Duodenal mucosa (tissue), 2 donors: Measurements from ENCODE around the gene MTX1.
A peak's percentile ranks its signal among the peaks of the same experiment; 100 is the strongest.

Source experiments
- H3K27ac ChIP-seq: one replicate; pipeline ENCODE4 v1.7.0; 2013; ENCODE audit warnings: low read depth, low read length
- H3K27me3 ChIP-seq, 2 donors: one replicate each; pipeline ENCODE4 v1.7.0; 2013; ENCODE audit warnings: low read length in 2 of 2, control low read depth in 1 of 2; ENCODE audit not compliant: insufficient read depth in 2 of 2, control insufficient read depth in 1 of 2
- H3K36me3 ChIP-seq, 2 donors: one replicate each; pipeline ENCODE4 v1.7.0; 2013; ENCODE audit warnings: low read length in 2 of 2, control low read depth in 1 of 2; ENCODE audit not compliant: insufficient read depth in 2 of 2, control insufficient read depth in 1 of 2
- H3K4me1 ChIP-seq, 2 donors: one replicate each; pipeline ENCODE4 v1.7.0; 2013; ENCODE audit warnings: low read length in 2 of 2, control low read depth in 1 of 2; ENCODE audit not compliant: insufficient read depth in 2 of 2, control insufficient read depth in 1 of 2
- H3K4me3 ChIP-seq, 2 donors: one replicate each; pipeline ENCODE4 v1.7.0; 2013; ENCODE audit warnings: low read length in 2 of 2, low read depth in 1 of 2
- H3K9ac ChIP-seq, 2 donors: one replicate each; pipeline ENCODE4 v1.7.0; 2013; ENCODE audit warnings: low read length in 2 of 2, low read depth in 1 of 2
- H3K9me3 ChIP-seq, 2 donors: one replicate each; pipeline ENCODE4 v1.7.0; 2013; ENCODE audit warnings: low read length in 2 of 2, control low read depth in 1 of 2; ENCODE audit not compliant: control insufficient read depth in 1 of 2

MTX1 gene

GRCh38 chr1:155197901-155198546, 10.5 kb upstream of the MTX1 start:
- Histone ChIP-seq H3K36me3 (peaks cover 0 to 13% of the 10 kb centered on the region in 2 donors), H3K27me3 (no peaks in the 10 kb centered on the region), H3K4me1 (peaks cover 14 to 19% of the 10 kb centered on the region in 2 donors), H3K27ac (no peak overlapping the region), H3K9ac (no peak overlapping the region), H3K4me3 (no peak overlapping the region), H3K9me3 (no peaks in the 10 kb centered on the region)

GRCh38 chr1:155198547-155198906, 10.0 kb upstream of the MTX1 start:
- Histone ChIP-seq H3K27me3 (no peaks in the 10 kb centered on the region), H3K4me1 (peaks cover 9 to 19% of the 10 kb centered on the region in 2 donors), H3K4me3 (no peak overlapping the region), H3K9me3 (no peaks in the 10 kb centered on the region), H3K27ac (no peak overlapping the region), H3K36me3 (peaks cover 0 to 13% of the 10 kb centered on the region in 2 donors), H3K9ac (no peak overlapping the region)

- Histone ChIP-seq H3K27me3 (no peaks in the 10 kb centered on the region), H3K9ac (no peak overlapping the region), H3K4me3 (no peak overlapping the region), H3K27ac (no peak overlapping the region), H3K36me3 (peaks cover 0 to 13% of the 10 kb centered on the region in 2 donors), H3K9me3 (no peaks in the 10 kb centered on the region), H3K4me1 (peaks cover 0 to 9% of the 10 kb centered on the region in 2 donors)
These were observed 8.7 kb upstream of the MTX1 start for GRCh38 chr1:155199792-155200191.

GRCh38 chr1:155200920-155201319, 7.6 kb upstream of the MTX1 start:
- Histone ChIP-seq H3K4me3 (no peak overlapping the region), H3K9me3 (no peaks in the 10 kb centered on the region), H3K4me1 (peaks cover 0 to under 1% of the 10 kb centered on the region in 2 donors), H3K36me3 (peaks cover 0 to 13% of the 10 kb centered on the region in 2 donors), H3K9ac (no peak overlapping the region), H3K27me3 (no peaks in the 10 kb centered on the region), H3K27ac (no peak overlapping the region)

- Histone ChIP-seq H3K36me3 (peaks cover 0 to 13% of the 10 kb centered on the region in 2 donors), H3K4me3 (no peak overlapping the region), H3K9ac (no peak overlapping the region), H3K4me1 (peaks cover 4% of the 10 kb centered on the region in 2 donors), H3K27ac (no peak overlapping the region), H3K9me3 (no peaks in the 10 kb centered on the region), H3K27me3 (no peaks in the 10 kb centered on the region)
These were observed 6.3 kb upstream of the MTX1 start for GRCh38 chr1:155202198-155202597.

- Histone ChIP-seq H3K27ac (no peak overlapping the region), H3K4me3 (no peak overlapping the region), H3K9ac (no peak overlapping the region), H3K4me1 (peaks cover 7 to 11% of the 10 kb centered on the region in 2 donors), H3K27me3 (no peaks in the 10 kb centered on the region), H3K36me3 (peaks cover 0 to 11% of the 10 kb centered on the region in 2 donors), H3K9me3 (no peaks in the 10 kb centered on the region)
These were observed 5.6 kb upstream of the MTX1 start for GRCh38 chr1:155202731-155203515.

GRCh38 chr1:155205035-155205434, 3.5 kb upstream of the MTX1 start:
- no peak overlapping the region for H3K27ac ChIP-seq
- H3K4me1 ChIP-seq: peaks cover 21 to 24% of the 10 kb centered on the region in 2 donors
- H3K9ac ChIP-seq: no peak overlapping the region
- no peaks in the 10 kb centered on the region for H3K27me3 ChIP-seq
- no peak overlapping the region for H3K4me3 ChIP-seq
- H3K36me3 ChIP-seq: peaks cover 0 to 5% of the 10 kb centered on the region in 2 donors
- H3K9me3 ChIP-seq: no peaks in the 10 kb centered on the region

GRCh38 chr1:155205969-155206593, 2.4 kb upstream of the MTX1 start:
- no peak overlapping the region for H3K27ac ChIP-seq
- H3K27me3 ChIP-seq: no peaks in the 10 kb centered on the region
- H3K9me3 ChIP-seq: no peaks in the 10 kb centered on the region
- no peak overlapping the region for H3K9ac ChIP-seq
- H3K36me3 ChIP-seq: no peaks in the 10 kb centered on the region
- no peak overlapping the region for H3K4me3 ChIP-seq
- H3K4me1 ChIP-seq: peaks cover 21 to 26% of the 10 kb centered on the region in 2 donors

- no peaks in the 10 kb centered on the region for H3K9me3 ChIP-seq
- peak overlapping the region; percentile 44 to 45 for H3K9ac ChIP-seq
- no peaks in the 10 kb centered on the region for H3K27me3 ChIP-seq
- H3K27ac ChIP-seq: peak overlapping the region; percentile 52
- H3K4me1 ChIP-seq: peaks cover 21 to 26% of the 10 kb centered on the region in 2 donors
- H3K36me3 ChIP-seq: peaks cover 0 to 4% of the 10 kb centered on the region in 2 donors
- H3K4me3 ChIP-seq: peak overlapping the region; percentile 14 to 38
These were observed 1.3 kb upstream of the MTX1 start for GRCh38 chr1:155206891-155207805.
